ENCODE results near the gene RPS29. TPM values are rescaled to one million over a fixed set of nuclear protein-coding genes. Genes with fewer than 3 reads are reported as not detected.

RPS29 gene
- total and polyA plus RNA-seq, 9 of the 15 experiments (the other 6 are each of a cell fraction or from before 2014, with no cell fraction given), result 1,545 to 5,012 (median 2,448) TPM

DNA sequence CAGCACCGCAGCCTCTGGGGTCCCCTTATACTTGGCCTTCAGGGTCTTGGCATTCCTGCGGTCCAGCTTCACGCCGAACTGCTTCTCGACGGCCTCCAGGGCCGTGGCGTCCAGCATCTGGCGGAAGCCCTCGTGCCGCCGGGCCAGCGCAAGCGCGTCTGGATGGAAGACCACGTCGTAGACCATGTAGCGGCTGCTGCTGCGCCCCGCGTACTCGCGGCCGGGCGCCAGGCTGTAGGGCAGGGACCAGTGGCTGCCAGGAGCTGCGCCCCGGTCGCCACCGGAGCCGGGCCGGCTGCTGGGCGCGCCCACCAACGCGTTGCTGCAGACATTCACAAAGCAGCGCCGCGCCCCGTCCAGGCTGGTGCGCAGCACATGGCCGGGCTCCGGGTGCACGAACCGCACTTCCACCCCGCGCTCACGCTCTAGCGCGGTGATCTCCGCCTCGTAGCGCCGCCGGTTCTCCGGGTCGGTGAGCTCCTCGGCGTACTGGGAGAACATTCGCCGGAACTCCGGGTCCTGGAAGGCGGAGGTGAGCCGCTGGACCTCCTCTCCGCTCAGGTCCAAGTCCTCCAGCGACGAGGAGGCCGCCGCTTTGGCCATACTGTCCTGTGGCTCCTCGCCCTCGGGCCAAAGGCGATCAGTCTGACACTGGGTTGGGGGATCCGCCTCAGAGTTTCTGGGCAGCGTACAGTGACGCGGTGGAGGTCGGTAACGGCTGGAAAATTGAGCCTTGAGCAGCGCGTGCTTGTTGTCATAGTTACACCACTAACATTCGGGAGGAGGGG is 48.6 kb upstream of the RPS29 start, which contains the start of gene DNAAF2 (continued):
- TF ChIP-seq, protein P1, sequence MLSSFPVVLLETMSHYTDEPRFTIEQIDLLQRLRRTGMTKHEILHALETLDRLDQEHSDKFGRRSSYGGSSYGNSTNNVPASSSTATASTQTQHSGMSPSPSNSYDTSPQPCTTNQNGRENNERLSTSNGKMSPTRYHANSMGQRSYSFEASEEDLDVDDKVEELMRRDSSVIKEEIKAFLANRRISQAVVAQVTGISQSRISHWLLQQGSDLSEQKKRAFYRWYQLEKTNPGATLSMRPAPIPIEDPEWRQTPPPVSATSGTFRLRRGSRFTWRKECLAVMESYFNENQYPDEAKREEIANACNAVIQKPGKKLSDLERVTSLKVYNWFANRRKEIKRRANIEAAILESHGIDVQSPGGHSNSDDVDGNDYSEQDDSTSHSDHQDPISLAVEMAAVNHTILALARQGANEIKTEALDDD (IDR thresholded peaks at IDR 0.05), result no peak
- TF ChIP-seq U2AF1 (optimal IDR thresholded peaks at IDR 0.05; ENCODE audit: low read depth, low read length) (peak; percentile 16), SREBF1 (IDR thresholded peaks at IDR 0.05; ENCODE audit: borderline replicate concordance, low read depth, low read length) (peak; percentile 27; the same call in 1 of the 2 replicates), HDAC2 (IDR thresholded peaks at IDR 0.05) (0 out of 2 replicates have a peak, but pooled peaks have one; percentile 31), CSDE1 (IDR thresholded peaks at IDR 0.05) (no peak), BACH1 (tag; IDR thresholded peaks at IDR 0.05) (no peak), ESRRA (IDR thresholded peaks at IDR 0.05; ENCODE audit: borderline replicate concordance, low read depth) (no peak), NR2C2 (CRISPR knock-in tag; IDR thresholded peaks at IDR 0.05) (no peak), NR2C2 (tag; IDR thresholded peaks at IDR 0.05) (no peak; the same call in 1 of the 2 replicates), ZNF707 (CRISPR knock-in tag; conservative IDR thresholded peaks at IDR 0.05) (no peak), NRF1 (conservative IDR thresholded peaks at IDR 0.05 in 1 of 2, IDR thresholded peaks at IDR 0.05 in 1 of 2) (peak; percentile 84 to 87), NR4A1 (CRISPR knock-in tag; IDR thresholded peaks at IDR 0.05) (0 out of 2 replicates have a peak, but pooled peaks have one; percentile 6), NR4A1 (tag; IDR thresholded peaks at IDR 0.05) (no peak), KLF16 (IDR thresholded peaks at IDR 0.05) (no peak), PHB (CRISPR knock-in tag; IDR thresholded peaks at IDR 0.05) (no peak), PHF21A (IDR thresholded peaks at IDR 0.05; ENCODE audit: borderline replicate concordance, low read depth) (no peak), GABPB1 (CRISPR knock-in tag; IDR thresholded peaks at IDR 0.05) (no peak), SMARCB1 (IDR thresholded peaks at IDR 0.05; ENCODE audit: insufficient read length, low read depth) (no peak), ZNF436 (CRISPR knock-in tag; IDR thresholded peaks at IDR 0.05) (no peak), BRD4 (IDR thresholded peaks at IDR 0.05) (no peak), HDAC8 (tag; IDR thresholded peaks at IDR 0.05) (no peak), KLF6 (CRISPR knock-in tag; IDR thresholded peaks at IDR 0.05; ENCODE audit: borderline replicate concordance) (no peak)
- TF ChIP-seq, protein P2, sequence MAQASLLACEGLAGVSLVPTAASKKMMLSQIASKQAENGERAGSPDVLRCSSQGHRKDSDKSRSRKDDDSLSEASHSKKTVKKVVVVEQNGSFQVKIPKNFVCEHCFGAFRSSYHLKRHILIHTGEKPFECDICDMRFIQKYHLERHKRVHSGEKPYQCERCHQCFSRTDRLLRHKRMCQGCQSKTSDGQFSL (CRISPR knock-in tag; IDR thresholded peaks at IDR 0.05), result no peak
- TF ChIP-seq, protein P2 (tag; IDR thresholded peaks at IDR 0.05), result no peak
- TF ChIP-seq, protein P3, sequence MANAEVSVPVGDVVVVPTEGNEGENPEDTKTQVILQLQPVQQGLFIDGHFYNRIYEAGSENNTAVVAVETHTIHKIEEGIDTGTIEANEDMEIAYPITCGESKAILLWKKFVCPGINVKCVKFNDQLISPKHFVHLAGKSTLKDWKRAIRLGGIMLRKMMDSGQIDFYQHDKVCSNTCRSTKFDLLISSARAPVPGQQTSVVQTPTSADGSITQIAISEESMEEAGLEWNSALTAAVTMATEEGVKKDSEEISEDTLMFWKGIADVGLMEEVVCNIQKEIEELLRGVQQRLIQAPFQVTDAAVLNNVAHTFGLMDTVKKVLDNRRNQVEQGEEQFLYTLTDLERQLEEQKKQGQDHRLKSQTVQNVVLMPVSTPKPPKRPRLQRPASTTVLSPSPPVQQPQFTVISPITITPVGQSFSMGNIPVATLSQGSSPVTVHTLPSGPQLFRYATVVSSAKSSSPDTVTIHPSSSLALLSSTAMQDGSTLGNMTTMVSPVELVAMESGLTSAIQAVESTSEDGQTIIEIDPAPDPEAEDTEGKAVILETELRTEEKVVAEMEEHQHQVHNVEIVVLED (CRISPR knock-in tag; IDR thresholded peaks at IDR 0.05), result no peak
- TF ChIP-seq, protein P4, sequence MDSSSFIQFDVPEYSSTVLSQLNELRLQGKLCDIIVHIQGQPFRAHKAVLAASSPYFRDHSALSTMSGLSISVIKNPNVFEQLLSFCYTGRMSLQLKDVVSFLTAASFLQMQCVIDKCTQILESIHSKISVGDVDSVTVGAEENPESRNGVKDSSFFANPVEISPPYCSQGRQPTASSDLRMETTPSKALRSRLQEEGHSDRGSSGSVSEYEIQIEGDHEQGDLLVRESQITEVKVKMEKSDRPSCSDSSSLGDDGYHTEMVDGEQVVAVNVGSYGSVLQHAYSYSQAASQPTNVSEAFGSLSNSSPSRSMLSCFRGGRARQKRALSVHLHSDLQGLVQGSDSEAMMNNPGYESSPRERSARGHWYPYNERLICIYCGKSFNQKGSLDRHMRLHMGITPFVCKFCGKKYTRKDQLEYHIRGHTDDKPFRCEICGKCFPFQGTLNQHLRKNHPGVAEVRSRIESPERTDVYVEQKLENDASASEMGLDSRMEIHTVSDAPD (CRISPR knock-in tag; IDR thresholded peaks at IDR 0.05), result no peak
